Cardiac fibroblast (primary cell): ENCODE data around the gene POLR2L.

Source experiments
- DNase-seq, 2 donors: peaks; one replicate each; pipeline versions ENCODE4 v3.0.0 to v3.0.0-alpha.2; 2010; ENCODE audit warnings: low read depth in 2 of 2
- H3K4me3 ChIP-seq, 2 donors: replicated peaks in 1 of 2; 1 replicate in 1 of 2; 2 replicates in 1 of 2; pipeline ENCODE4 v1.5.1; 2011; ENCODE audit warnings: low read depth in 2 of 2, low read length in 2 of 2, mild to moderate bottlenecking in 2 of 2, moderate library complexity in 1 of 2
- TF ChIP-seq, protein P1 (sequence below): IDR thresholded peaks from one replicate; pipeline ENCODE4 v1.5.1; 2011; ENCODE audit warnings: low read depth, mild to moderate bottlenecking, low read length, inconsistent platforms

POLR2L gene

DNA sequence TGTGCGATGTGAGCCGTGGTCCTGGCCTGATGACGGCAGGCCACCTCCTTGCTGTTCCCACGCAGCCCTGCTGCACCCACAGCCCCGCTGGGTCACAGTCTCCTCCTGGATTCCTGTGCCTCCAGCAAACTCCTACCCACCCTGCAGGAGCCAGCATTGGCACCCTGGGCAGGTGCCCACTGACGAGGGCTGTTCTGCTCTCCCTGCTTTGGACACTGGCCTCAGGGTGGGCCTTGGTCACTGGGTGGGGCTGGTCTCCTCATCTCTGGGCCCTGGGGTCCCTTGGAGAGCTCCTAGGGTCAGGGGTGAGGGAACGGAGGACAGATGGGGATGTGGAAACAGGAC, 13.0 kb upstream of the POLR2L start:
- TF ChIP-seq, protein P1, sequence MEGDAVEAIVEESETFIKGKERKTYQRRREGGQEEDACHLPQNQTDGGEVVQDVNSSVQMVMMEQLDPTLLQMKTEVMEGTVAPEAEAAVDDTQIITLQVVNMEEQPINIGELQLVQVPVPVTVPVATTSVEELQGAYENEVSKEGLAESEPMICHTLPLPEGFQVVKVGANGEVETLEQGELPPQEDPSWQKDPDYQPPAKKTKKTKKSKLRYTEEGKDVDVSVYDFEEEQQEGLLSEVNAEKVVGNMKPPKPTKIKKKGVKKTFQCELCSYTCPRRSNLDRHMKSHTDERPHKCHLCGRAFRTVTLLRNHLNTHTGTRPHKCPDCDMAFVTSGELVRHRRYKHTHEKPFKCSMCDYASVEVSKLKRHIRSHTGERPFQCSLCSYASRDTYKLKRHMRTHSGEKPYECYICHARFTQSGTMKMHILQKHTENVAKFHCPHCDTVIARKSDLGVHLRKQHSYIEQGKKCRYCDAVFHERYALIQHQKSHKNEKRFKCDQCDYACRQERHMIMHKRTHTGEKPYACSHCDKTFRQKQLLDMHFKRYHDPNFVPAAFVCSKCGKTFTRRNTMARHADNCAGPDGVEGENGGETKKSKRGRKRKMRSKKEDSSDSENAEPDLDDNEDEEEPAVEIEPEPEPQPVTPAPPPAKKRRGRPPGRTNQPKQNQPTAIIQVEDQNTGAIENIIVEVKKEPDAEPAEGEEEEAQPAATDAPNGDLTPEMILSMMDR = no peak
- no peak overlapping the region for H3K4me3 ChIP-seq
- DNase-seq = no peak

DNA sequence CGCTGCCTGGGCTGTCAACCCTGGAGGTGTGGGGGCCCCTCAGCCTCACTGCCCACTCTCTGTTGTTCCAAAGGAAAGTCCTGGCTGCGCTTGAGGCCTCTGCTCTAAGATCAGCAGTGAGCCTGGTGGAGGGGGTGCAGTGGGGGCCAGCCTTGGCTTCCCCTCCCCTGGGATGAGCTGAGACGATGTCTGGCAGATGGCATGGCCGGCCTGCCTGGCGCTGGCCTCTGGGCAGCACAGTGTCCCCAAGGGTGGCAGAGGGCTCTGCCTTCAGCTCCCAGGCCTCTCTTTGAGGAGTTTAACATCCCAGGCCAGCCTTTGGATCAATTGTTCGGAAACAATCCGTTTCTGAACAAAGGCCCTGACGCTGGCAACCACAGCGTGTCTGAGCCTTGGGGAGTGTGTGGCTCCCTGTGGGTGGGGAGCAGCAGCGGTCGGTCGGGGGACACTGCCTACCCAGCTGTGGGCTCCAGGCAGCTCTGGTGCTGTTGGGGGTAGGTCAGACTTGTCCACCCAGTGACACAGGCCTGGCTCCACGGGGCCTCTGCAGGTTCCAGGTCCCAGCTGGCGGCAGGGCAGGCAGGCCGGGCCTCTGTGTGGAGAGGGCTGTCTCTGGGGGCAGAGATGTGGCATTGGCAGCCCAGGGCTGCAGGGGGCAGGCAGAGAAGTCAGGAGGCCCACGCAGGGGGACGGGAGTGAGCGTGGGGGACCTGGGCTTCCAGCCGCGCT, 12.4 kb upstream of the POLR2L start:
- H3K4me3 ChIP-seq = no peak overlapping the region

DNA sequence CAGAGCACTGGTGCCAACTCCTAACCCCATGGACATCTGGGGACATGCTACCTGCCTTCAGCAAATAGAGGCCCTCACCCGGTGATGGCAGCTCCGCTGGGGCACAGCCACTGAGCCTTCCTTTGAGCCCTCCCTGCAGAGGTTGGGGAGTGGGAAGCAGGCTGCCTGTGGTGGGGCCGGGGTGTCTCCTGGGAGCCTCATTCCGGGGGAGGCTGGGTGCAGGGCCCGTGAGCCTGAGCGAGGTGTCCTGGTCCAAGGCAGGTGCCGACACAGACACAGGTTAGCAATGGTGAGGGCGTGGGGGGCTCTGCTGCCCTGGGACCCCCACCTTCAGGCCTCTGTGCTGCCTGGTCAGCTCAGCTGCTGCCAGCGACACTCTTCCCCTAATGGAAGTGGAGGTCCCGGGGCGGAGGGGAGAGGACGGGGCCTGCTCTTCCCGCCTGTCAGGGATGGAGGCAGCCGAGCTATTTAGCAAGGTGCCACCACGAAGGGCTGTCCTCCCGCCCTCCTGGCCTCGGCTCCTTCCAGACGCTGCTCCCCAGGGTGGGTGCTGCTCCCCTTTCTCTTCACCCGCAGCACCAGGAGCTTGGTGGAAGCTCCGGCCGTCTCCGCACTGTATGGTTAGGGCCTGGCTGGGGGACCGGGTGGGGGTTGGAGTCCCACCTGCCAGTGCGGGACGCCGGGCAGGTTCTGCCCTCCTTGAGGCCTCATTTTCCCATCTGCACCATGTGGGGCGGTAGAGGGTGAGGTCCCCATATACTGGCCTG, 11.5 kb upstream of the POLR2L start:
- H3K4me3 ChIP-seq = no peak overlapping the region
- DNase-seq = no peak
- TF ChIP-seq, protein P1 = no peak

More for the DNA sequence above, 12.4 kb upstream of the POLR2L start:
- TF ChIP-seq, protein P1 = no peak
- DNase-seq = no peak

DNA sequence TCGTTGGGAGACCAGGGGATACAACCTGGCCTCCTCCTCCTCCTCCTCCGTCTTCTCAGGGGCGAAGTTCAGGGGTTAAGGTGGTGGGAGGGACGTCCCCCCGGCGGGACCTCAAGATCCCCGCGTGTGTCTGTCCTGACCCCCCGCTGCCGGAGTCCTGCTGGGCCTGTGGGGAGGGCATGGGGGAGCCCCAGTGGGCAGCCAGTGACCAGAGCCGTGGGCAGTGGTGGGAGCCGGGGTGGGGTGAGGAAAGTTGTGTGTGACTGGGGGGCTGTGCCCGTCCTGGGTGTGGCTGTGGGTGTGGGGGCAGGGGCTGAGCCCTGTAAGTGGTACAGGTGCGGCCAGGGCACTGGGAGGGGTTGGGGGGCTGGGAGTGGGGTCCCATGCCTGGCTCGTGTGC, 10.4 kb upstream of the POLR2L start:
- TF ChIP-seq, protein P1 = no peak
- DNase-seq = no peak

DNA sequence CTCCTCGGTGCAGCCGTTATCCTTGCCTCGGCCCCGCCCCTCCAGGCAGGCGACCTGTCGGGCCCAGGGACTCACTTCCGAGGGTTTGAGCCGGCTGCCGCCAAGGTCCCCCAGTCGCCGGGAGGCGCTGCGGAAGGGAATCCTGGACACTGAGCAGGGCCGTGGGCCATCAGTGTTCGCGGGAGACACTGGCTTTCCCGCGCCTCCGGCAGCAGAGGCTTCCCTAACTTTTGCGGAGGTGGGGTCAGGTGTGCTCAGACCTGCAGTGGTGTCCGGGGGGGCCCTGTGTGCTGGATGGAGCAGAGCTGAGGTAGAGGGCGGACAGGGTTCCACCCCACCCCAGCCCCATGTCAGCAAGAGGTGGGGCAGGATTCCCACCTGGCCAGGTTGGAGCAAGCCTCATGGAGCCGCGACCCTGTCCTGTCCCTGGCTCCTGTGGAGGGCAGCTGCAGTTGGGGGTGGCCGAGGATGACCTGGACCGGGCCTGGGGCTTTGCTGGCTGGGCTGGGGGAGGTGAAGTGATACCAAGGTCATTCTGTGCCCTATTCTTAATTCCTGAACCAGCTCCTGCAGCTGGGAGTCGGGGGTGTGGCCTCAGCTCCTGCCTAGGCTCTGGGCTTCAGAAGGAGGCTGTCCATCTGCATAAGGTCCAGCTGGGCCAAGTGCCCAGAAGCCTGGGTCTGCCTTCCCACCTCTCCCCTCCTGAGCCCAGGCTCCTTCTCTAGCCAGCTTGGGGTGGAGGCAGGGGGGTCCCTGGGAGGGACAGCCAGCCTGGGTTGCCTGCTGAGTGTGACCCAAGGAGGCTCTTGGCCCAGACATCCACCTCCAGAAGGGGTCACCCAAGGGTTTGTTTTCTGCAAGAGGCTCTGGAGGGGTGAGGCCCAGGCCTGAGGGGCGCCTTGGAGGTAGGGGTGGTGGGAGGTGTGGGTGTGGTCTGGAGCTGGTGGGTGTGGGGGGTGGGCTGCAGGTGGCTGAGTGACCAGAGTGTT, 8.7 kb upstream of the POLR2L start:
- no peak for DNase-seq
- H3K4me3 ChIP-seq = peak overlapping the region in 1 of 2 donors; percentile 47
- TF ChIP-seq, protein P1 = no peak

More for the DNA sequence above, 10.4 kb upstream of the POLR2L start:
- H3K4me3 ChIP-seq = no peak overlapping the region

DNA sequence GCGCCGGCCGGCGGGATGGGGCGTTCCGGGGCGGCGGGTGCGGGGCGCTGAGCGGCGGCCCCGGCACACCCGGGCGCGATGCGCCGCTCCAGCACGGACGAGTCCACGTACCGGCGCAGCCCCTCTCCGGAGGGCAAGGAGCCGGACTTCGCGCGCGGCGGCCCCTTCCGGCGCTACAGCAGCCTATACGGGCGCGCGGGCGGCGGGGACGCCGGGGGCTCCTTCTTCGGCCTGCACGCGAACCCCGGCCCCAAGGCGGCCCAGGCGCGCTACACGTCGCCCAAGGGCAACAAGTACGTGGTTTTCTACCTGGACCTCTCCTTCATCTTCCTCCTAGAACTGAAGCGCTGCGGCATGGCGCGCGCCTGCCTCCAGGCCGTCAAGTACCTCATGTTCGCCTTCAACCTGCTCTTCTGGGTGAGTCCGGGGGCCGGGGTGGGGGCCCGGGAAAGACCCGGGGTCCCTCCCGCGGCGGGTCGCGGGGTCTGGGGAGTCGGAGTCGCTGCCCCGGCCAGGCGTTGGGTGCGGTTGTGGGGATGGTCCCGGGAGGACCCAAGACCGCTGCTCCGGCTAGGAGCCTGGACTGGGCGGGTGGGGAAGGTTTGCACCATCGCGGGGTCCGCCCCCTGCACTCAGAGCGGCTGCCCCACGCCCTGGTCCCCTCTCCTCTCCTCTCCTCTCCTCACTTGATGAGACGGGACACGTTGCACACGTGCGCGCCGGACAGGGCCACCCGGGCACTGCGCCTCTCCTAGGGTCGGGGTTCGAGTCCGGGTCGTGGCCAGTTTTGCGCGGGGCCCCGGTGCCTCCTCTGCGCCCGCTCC, 7.8 kb upstream of the POLR2L start:
- TF ChIP-seq, protein P1 = no peak
- no peak for DNase-seq
- peak overlapping the region in 1 of 2 donors; percentile 47 for H3K4me3 ChIP-seq
